ENCODE measurements around the gene TMEM131. TPM values are rescaled to one million over a fixed set of nuclear protein-coding genes. Genes with fewer than 3 reads are reported as not detected.
A peak's percentile ranks its signal among the peaks of the same experiment; 100 is the strongest.

The TMEM131 gene
- total RNA-seq, 1 experiment from 2014 or later, result 29.6 TPM

DNA sequence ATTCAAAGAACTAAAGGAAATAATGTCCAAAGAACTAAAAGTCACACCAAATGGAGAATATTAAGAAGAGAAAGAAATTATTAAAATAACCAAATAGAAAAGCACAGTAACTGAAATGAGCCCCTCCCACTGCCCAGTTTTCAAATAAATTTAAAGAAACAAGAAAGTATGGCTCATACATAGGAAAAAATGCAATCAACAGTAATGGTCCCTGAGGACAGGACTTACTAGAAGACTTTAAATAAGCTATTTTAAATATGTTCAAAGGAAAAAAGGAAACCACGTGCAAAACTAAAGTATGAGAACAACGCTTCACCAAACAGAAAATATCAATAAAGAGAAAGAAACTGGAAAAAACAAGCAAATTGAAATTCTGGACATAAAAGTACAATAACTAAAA is 58.9 kb downstream of the TMEM131 start:
- Histone ChIP-seq H3K9me2 (ENCODE audit: insufficient read depth) (no peaks in the 10 kb centered on the region), H3F3A (ENCODE audit: insufficient read depth, low read depth) (peaks cover 30% of the 10 kb centered on the region), H4K20me1 (ENCODE audit: insufficient read depth) (peaks cover 45% of the 10 kb centered on the region), H2AFZ (no peak overlapping the region), H3K27ac (0 out of 2 replicates have a peak overlapping the region, but pooled peaks have one; percentile 4), H3K4me1 (replicated peaks; ENCODE audit: insufficient read depth) (peaks cover 31% of the 10 kb centered on the region), H3K4me2 (peak overlapping the region; percentile 73), H3K4me3 (no peak overlapping the region; the same call in 1 of the 2 replicates), H3K36me3 (ENCODE audit: low read depth) (no peaks in the 10 kb centered on the region), H3K9me3 (ENCODE audit: insufficient read depth, low read depth) (peaks cover 6% of the 10 kb centered on the region; the same call in 1 of the 2 replicates), H3K79me2 (ENCODE audit: low read depth) (peaks cover 93% of the 10 kb centered on the region), H3K27me3 (ENCODE audit: insufficient read depth, low read depth) (no peaks in the 10 kb centered on the region)
- TF ChIP-seq CTCF (conservative IDR thresholded peaks at IDR 0.05), result no peak
- TF ChIP-seq EZH2 (IDR thresholded peaks at IDR 0.05; ENCODE audit: low read depth), result no peak
- ChIA-PET POLR2A (ENCODE audit: unreplicated experiment) (no interaction called here), CTCF (no interaction called here)
- intact Hi-C loops (cut with micrococcal nuclease; ENCODE audit: unreplicated experiment), result loop anchor here (2.0 kb wide), 1 partner anchor 14 kb away; no protein-coding TSS in a partner anchor
- BruUV-seq (replicated peaks), result no TSS peak
- no peak for DNase-seq

GRCh38 chr2:97936199-97936598 is 59.5 kb downstream of the TMEM131 start:
- Histone ChIP-seq H3K9me3 (ENCODE audit: insufficient read depth, low read depth) (no peaks in the 10 kb centered on the region; the same call in 1 of the 2 replicates), H3K79me2 (ENCODE audit: low read depth) (peaks cover 95% of the 10 kb centered on the region), H3F3A (ENCODE audit: insufficient read depth, low read depth) (peaks cover 30% of the 10 kb centered on the region), H3K36me3 (ENCODE audit: low read depth) (no peaks in the 10 kb centered on the region), H3K27me3 (ENCODE audit: insufficient read depth, low read depth) (no peaks in the 10 kb centered on the region), H4K20me1 (ENCODE audit: insufficient read depth) (peaks cover 45% of the 10 kb centered on the region), H3K9me2 (ENCODE audit: insufficient read depth) (no peaks in the 10 kb centered on the region), H2AFZ (no peak overlapping the region; the same call in 1 of the 2 replicates), H3K4me3 (peak overlapping the region; percentile 37; the same call in 1 of the 2 replicates), H3K4me1 (replicated peaks; ENCODE audit: insufficient read depth) (peaks cover 31% of the 10 kb centered on the region), H3K27ac (peak overlapping the region; percentile 34), H3K4me2 (peak overlapping the region; percentile 73)
- CTCF ChIA-PET, result no interaction called here
- BruUV-seq (replicated peaks), result no TSS peak
- peak; percentile 58 to 85 for DNase-seq
- POLR2A ChIA-PET (ENCODE audit: unreplicated experiment), result interaction anchor here (0.7 kb wide), 1 partner anchor 821 kb away, joined by 4 read pairs; no protein-coding TSS in a partner anchor
- TF ChIP-seq EZH2 (IDR thresholded peaks at IDR 0.05; ENCODE audit: low read depth) (no peak), CTCF (conservative IDR thresholded peaks at IDR 0.05) (no peak)
- intact Hi-C loops (cut with micrococcal nuclease; ENCODE audit: unreplicated experiment), result loop anchor here (2.0 kb wide), 1 partner anchor 15 kb away; no protein-coding TSS in a partner anchor

GRCh38 chr2:97935719-97936161 is 60.0 kb downstream of the TMEM131 start:
- Histone ChIP-seq H2AFZ (no peak overlapping the region; the same call in 1 of the 2 replicates), H3K4me3 (peak overlapping the region; percentile 37; the same call in 1 of the 2 replicates), H3K9me3 (ENCODE audit: insufficient read depth, low read depth) (no peaks in the 10 kb centered on the region), H4K20me1 (ENCODE audit: insufficient read depth) (peaks cover 45% of the 10 kb centered on the region), H3K27me3 (ENCODE audit: insufficient read depth, low read depth) (no peaks in the 10 kb centered on the region), H3K27ac (peak overlapping the region; percentile 34), H3K9me2 (ENCODE audit: insufficient read depth) (no peaks in the 10 kb centered on the region), H3K4me1 (replicated peaks; ENCODE audit: insufficient read depth) (peaks cover 31% of the 10 kb centered on the region), H3K4me2 (peak overlapping the region; percentile 73), H3K79me2 (ENCODE audit: low read depth) (peaks cover 99% of the 10 kb centered on the region), H3K36me3 (ENCODE audit: low read depth) (no peaks in the 10 kb centered on the region), H3F3A (ENCODE audit: insufficient read depth, low read depth) (peaks cover 30% of the 10 kb centered on the region)
- ChIA-PET CTCF (interaction anchor here (0.6 kb wide), 1 partner anchor 15 kb away, joined by 4 read pairs; no protein-coding TSS in a partner anchor), POLR2A (ENCODE audit: unreplicated experiment) (no interaction called here)
- TF ChIP-seq EZH2 (IDR thresholded peaks at IDR 0.05; ENCODE audit: low read depth) (no peak), CTCF (conservative IDR thresholded peaks at IDR 0.05) (no peak)
- peak; percentile 54 to 80 for DNase-seq
- BruUV-seq (replicated peaks), result no TSS peak
- intact Hi-C loops (cut with micrococcal nuclease; ENCODE audit: unreplicated experiment), result loop anchor here (2.0 kb wide), 1 partner anchor 15 kb away; no protein-coding TSS in a partner anchor

All from PC-9 (cell line).